Measurements from ENCODE around the gene DIAPH3. TPM values are rescaled to one million over a fixed set of nuclear protein-coding genes. Genes with fewer than 3 reads are reported as not detected.

The DIAPH3 gene
- total and polyA plus RNA-seq, 2 of the 8 experiments (the other 6 are each of a cell fraction or from before 2014, with no cell fraction given), result 8.0 to 30.8 TPM

DNA sequence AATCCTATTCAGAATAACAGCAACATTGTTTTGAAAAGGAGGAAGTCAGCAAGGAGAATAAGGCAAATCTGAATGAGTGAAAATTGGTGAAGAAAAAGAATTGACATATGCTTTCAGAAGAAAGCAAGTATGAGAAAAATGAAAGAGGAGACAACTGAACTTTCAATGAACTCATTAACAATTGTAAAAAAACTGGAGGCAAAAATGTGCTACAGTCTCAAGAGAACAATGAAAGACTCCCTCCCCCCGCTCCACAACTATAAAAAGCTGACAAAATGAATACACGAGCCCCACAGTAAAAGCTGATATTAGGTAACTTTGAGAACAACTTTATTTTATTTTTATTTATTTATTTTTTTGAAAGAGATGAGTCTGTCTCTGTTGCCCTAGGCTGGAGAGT is 373.1 kb downstream of the DIAPH3 start:
- Histone ChIP-seq H3K79me2 (ENCODE audit: control insufficient read depth in 1 of 2, insufficient read depth in 2 of 2, low read length in 2 of 2) (no peaks in the 10 kb centered on the region), H4K8ac (ENCODE audit: extremely low read depth, insufficient read depth, low read length) (no peak overlapping the region), H3K18ac (ENCODE audit: extremely low read depth, low read length) (no peak overlapping the region), H2AFZ (ENCODE audit: low read length) (no peak overlapping the region), H4K91ac (replicated peaks; ENCODE audit: insufficient read length, low read length) (no peak overlapping the region), H3K9me3 (ENCODE audit: insufficient read depth in 2 of 2, low read depth in 1 of 2, low read length in 1 of 2) (no peaks in the 10 kb centered on the region), H4K5ac (ENCODE audit: insufficient read length, low read depth, low read length) (no peak overlapping the region), H3K14ac (ENCODE audit: insufficient read length) (no peak overlapping the region), H2BK20ac (ENCODE audit: low read length) (no peak overlapping the region), H3K4me1 (replicated peaks in 1 of 4; ENCODE audit: control insufficient read depth in 3 of 4, insufficient read depth in 4 of 4, low read length in 3 of 4) (peaks cover 0 to 11% (median 7%) of the 10 kb centered on the region in 4 experiments; a peak in 4 of 7 replicates), H3K56ac (replicated peaks; ENCODE audit: insufficient read length, low read depth, low read length) (no peak overlapping the region), H2BK15ac (ENCODE audit: low read length) (no peak overlapping the region), H3K4me2 (ENCODE audit: insufficient read depth in 1 of 2, low read depth in 2 of 2, low read length in 2 of 2) (no peak overlapping the region), H2AK5ac (ENCODE audit: low read depth, low read length) (no peak overlapping the region), H2BK5ac (ENCODE audit: low read depth, low read length) (no peak overlapping the region), H3K27ac (ENCODE audit: low read depth, low read length) (no peak overlapping the region), H3K79me1 (ENCODE audit: low read depth, low read length) (no peaks in the 10 kb centered on the region), H3K4me3 (ENCODE audit: extremely low read depth in 1 of 4, insufficient read depth in 2 of 4, low read depth in 3 of 4, low read length in 4 of 4) (no peak overlapping the region), H3K23me2 (ENCODE audit: low read depth, low read length) (no peaks in the 10 kb centered on the region; the same call in 1 of the 2 replicates), H4K20me1 (replicated peaks in 1 of 2; ENCODE audit: control insufficient read depth in 1 of 2, insufficient read depth in 2 of 2, low read length in 2 of 2) (no peaks in the 10 kb centered on the region), H2BK120ac (replicated peaks; ENCODE audit: low read depth, low read length) (no peak overlapping the region), H3K4ac (replicated peaks; ENCODE audit: insufficient read length, low read depth, low read length) (no peak overlapping the region), H2BK12ac (ENCODE audit: low read depth, low read length) (no peak overlapping the region), H3K27me3 (replicated peaks in 1 of 4; ENCODE audit: control insufficient read depth in 3 of 4, extremely low read depth in 1 of 4, insufficient read depth in 3 of 4, low read length in 3 of 4) (no peaks in the 10 kb centered on the region), H3K9ac (replicated peaks in 1 of 4; ENCODE audit: extremely low read depth in 1 of 4, low read depth in 3 of 4, low read length in 3 of 4) (no peak overlapping the region), H3K23ac (ENCODE audit: insufficient read length) (no peak overlapping the region), H3K36me3 (ENCODE audit: control insufficient read depth in 2 of 4, insufficient read depth in 4 of 4, low read length in 3 of 4) (no peaks in the 10 kb centered on the region)
- ChIA-PET CTCF (ENCODE audit: partially characterized antibody) (interaction anchor here (1.1 to 2.2 kb wide), 4 partner anchors 19 to 539 kb away, joined by 3 to 16 read pairs (median 4); no protein-coding TSS in a partner anchor), POLR2A (ENCODE audit: partially characterized antibody) (no interaction called here)
- WGBS, 2 experiments (ENCODE audit: extremely low coverage in 1 of 2, insufficient coverage in 1 of 2, insufficient read length in 1 of 2, insufficient replicate concordance in 2 of 2, low coverage in 1 of 2, low lambda C conversion rate in 2 of 2, missing lambda C conversion rate in 1 of 2), result 41% methylated on average over 2 of the region's 2 CpGs; no CpG with 5 or more reads in 1 of the 2 experiments
- FAIRE-seq (no peak), DNase-seq (ENCODE audit: low read depth in 1 of 2, low spot score in 2 of 2) (no peak)
- TF ChIP-seq CHD1 (IDR thresholded peaks at IDR 0.05; ENCODE audit: low read depth, low read length), result no peak
- no peak for TF ChIP-seq EP300 (IDR thresholded peaks at IDR 0.05; ENCODE audit: borderline replicate concordance in 1 of 2, low read depth in 2 of 2, low read length in 2 of 2)
- no peak for TF ChIP-seq SRF (IDR thresholded peaks at IDR 0.05; ENCODE audit: low read depth, low read length)
- no peak for TF ChIP-seq EGR1 (IDR thresholded peaks at IDR 0.05; ENCODE audit: borderline replicate concordance, low read depth, low read length)
- TF ChIP-seq, protein P1, sequence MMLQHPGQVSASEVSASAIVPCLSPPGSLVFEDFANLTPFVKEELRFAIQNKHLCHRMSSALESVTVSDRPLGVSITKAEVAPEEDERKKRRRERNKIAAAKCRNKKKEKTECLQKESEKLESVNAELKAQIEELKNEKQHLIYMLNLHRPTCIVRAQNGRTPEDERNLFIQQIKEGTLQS (IDR thresholded peaks at IDR 0.05; ENCODE audit: insufficient read depth, low read depth, low read length), result no peak
- no peak for TF ChIP-seq CEBPB (IDR thresholded peaks at IDR 0.05; ENCODE audit: low read depth, low read length)
- no peak for TF ChIP-seq BRCA1 (IDR thresholded peaks at IDR 0.05; ENCODE audit: low read depth, low read length)
- TF ChIP-seq CHD2 (IDR thresholded peaks at IDR 0.05; ENCODE audit: low read length), result no peak
- TF ChIP-seq FOSL1 (IDR thresholded peaks at IDR 0.05; ENCODE audit: insufficient read depth, low read depth, low read length), result no peak
- TF ChIP-seq RNF2 (IDR thresholded peaks at IDR 0.05; ENCODE audit: borderline replicate concordance, low read depth, low read length, missing control alignments, poor library complexity, severe bottlenecking), result no peak
- TF ChIP-seq, protein P2, sequence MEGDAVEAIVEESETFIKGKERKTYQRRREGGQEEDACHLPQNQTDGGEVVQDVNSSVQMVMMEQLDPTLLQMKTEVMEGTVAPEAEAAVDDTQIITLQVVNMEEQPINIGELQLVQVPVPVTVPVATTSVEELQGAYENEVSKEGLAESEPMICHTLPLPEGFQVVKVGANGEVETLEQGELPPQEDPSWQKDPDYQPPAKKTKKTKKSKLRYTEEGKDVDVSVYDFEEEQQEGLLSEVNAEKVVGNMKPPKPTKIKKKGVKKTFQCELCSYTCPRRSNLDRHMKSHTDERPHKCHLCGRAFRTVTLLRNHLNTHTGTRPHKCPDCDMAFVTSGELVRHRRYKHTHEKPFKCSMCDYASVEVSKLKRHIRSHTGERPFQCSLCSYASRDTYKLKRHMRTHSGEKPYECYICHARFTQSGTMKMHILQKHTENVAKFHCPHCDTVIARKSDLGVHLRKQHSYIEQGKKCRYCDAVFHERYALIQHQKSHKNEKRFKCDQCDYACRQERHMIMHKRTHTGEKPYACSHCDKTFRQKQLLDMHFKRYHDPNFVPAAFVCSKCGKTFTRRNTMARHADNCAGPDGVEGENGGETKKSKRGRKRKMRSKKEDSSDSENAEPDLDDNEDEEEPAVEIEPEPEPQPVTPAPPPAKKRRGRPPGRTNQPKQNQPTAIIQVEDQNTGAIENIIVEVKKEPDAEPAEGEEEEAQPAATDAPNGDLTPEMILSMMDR (IDR thresholded peaks at IDR 0.05; ENCODE audit: control extremely low read depth in 1 of 3, insufficient read depth in 1 of 3, low read depth in 1 of 3, low read length in 3 of 3), result no peak

Measured in H1 (cell line).